HG03066 (cell line): ENCODE measurements around the gene IER2.

Source experiments
- ATAC-seq: cut with Tn5 transposase; IDR thresholded peaks from one replicate; pipeline ENCODE4 v1.9.1; 2021; ENCODE audit warnings: low read depth; ENCODE audit not compliant: unreplicated experiment

Gene IER2, protein sequence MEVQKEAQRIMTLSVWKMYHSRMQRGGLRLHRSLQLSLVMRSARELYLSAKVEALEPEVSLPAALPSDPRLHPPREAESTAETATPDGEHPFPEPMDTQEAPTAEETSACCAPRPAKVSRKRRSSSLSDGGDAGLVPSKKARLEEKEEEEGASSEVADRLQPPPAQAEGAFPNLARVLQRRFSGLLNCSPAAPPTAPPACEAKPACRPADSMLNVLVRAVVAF

GRCh38 chr19:13150187-13150930 is at the start of gene IER2, which contains the start of gene STX10:
Gene IER2, plus strand, starts transcription at chr19:13150411. Its CDS starts 2,776 bp downstream, at chr19:13153187.
Gene STX10, minus strand, starts transcription at chr19:13150375. Its CDS starts 202 bp downstream, at chr19:13150173.
- no peak for ATAC-seq

GRCh38 chr19:13100841-13101589 is 49.2 kb upstream of the IER2 start:
- ATAC-seq, result no peak

DNA sequence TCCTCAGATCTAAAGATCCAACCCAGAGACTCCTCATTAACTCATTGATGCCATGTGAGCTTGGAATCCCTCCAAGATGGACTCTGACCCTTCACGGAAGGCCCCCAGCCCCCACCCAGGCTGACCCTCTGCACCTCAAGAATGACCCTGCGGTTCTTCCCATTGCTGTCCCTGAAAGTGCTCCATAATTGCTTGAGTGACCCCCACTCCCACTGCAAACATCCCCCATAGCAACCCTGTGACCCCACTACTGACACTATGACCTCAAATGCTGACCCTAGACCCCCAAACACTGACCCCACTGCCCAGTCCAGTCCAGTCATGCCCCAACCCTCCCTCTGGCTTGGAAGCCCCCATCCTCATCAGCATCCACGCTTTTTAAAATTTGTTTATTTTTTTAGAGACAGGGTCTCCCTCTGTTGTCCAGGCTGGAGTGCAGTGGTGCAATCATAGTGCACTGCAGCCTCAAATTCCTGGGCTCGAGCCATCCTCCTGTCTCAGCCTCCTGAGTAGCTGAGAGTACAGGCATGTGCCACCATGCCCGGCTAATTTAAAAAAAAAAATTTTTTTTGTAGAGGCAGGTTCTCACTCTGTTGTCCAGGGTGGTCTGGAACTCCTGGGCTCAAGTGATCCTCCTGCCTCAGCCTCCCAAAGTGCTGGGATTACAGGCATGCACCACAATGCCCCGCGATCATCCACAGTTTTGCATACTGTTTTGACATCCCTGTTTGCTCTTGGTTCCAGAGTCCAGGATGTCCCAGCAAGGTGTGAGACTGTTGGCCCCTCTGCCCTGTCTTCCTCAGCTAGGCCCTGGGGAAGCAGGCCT is 48.4 kb upstream of the IER2 start:
- no peak for ATAC-seq

DNA sequence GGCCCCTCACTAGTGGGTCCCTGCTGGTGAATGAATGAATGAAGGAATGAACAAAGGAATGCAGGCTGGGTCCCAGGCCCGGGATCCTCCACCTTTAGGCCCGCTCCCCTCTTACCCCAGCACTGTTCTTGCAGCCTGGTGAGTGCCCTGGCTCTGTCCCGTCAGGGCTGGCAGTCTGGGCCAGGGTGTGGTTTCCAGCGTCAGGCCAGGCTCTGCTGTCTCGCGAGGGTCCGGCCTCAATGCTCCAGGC is 47.9 kb upstream of the IER2 start:
- no peak for ATAC-seq

DNA sequence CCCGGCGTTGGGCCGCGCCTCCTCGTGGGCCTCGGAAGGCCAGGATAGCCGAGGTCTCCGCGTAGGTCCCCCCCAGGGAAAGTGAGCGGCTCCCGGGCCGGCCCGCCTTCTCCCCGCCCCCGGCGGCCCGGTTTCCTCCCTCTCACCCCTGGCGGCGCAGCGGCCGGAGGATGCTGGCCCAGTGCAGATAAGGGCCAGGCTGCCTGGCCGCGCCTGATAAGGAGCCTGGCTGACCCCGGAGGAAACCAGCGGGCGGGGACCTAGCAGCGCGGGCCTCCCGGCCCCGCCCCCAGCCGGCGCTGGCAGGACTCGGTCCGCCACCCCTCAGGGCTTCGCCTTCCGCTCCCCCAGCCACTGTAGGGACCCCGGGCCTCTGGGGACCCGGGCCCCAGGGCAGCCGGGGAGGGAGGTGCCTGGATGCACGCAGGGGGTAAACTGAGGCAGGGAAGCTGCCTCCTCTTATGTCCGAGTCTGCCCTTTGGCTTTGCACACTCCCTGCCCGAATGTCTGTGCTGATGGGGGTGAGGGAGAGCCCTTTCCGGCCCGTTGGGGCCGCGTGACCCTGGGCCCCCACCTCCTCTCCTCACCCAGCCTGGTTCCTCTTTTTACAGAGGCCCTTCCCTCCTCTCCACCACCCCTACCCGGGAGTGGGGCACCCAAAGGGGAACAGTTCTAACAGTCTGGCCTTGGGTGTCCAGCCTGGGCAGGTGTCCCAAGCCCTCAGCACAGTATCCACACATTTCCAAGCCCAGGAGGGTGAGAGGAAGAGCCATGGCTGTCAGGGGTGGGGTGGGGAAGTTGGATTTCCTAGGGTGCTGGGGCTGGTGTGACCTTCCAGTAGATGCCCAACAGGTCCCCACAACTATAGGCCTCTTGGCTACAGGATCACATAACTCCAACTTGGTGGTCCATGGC is 47.3 kb upstream of the IER2 start, which contains the start of gene LYL1:
Gene LYL1, minus strand, starts transcription at position 193 of the 915 bp plus-strand sequence. CDS start 1,687 bp downstream, outside the sequence.
- ATAC-seq, result no peak

DNA sequence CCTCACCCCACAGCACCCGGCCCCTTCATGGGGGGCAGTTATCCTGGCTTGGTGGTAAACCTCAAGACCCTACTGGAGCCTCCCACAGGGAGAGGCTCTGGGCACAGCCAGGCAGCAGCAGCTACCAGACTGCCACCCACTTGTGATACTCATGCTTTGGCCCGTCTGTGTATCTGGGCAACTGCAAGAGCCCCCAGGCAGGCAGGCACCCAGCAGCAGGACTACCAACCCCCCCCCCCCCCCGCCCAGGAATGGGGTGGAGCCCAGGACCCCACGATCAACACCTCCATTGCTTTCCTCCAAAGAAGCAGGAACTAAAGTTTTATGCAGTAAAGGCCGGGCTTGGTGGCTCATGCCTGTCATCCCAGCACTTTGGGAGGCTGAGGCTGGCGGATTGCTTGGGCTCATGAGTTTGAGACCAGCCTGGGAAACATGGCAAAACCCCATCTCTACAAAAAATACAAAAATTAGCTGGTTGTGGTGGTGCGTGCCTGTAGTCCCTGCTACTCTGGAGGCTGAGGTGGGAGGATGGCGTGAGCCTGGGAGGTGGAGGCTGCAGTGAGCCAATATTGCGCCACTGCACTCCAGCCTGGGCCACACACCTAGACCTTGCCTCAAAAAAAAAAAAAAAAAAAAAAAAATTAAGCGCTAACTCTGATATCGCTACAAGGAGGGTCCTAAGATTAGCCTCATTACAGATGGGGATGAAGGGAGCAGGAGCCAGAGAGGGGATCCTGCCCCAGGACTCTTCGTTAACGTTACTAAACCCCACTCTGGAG is 46.4 kb upstream of the IER2 start:
- no peak for ATAC-seq

- ATAC-seq, result no peak
Measured at GRCh38 chr19:13104360-13104847, 45.8 kb upstream of the IER2 start.

GRCh38 chr19:13104848-13105711 is 45.1 kb upstream of the IER2 start:
- ATAC-seq, result no peak

GRCh38 chr19:13109361-13110098 is 40.7 kb upstream of the IER2 start:
- ATAC-seq, result no peak

GRCh38 chr19:13110099-13110610 is 40.1 kb upstream of the IER2 start:
- no peak for ATAC-seq

- ATAC-seq, result no peak
Measured at GRCh38 chr19:13112555-13112954, 37.7 kb upstream of the IER2 start.

DNA sequence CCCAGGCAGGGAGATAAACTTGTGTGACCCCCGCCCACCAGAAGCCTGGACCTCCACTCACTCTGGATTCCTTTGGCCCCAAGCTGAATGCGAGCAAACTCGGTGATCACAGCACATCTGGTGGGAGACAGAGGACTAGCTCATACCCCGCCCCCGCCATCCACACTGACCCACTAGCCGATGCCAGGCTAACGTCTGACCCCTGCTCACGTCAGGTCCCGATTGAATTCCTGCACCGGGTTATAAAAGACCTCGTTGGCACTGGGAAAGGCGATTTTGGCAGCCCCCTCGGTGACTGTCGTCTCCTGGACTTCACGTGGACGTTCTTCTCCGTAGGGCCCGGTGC is 34.3 kb upstream of the IER2 start:
- ATAC-seq, result no peak

- peak; percentile 55 for ATAC-seq
Measured at GRCh38 chr19:13116282-13117175, 33.7 kb upstream of the IER2 start, which contains the start of gene TRMT1. Gene TRMT1, minus strand, starts transcription at chr19:13116740. Its CDS starts 341 bp downstream, at chr19:13116399.

GRCh38 chr19:13117176-13117771 is 32.9 kb upstream of the IER2 start:
- ATAC-seq, result peak; percentile 6

GRCh38 chr19:13117772-13118423 is 32.3 kb upstream of the IER2 start, which contains the start of gene NACC1:
Gene NACC1, plus strand, starts transcription at chr19:13118264. Its CDS starts 16,944 bp downstream, at chr19:13135208.
- ATAC-seq, result peak; percentile 48
